KMS-11 (cell line): Measurements from ENCODE around the gene VTCN1.

ENCODE experiments used
- H2AFZ ChIP-seq: fragments of 200-600 bp; sonication (generic); 2 replicates; pipeline ENCODE4 v1.6.1; 2016; ENCODE audit warnings: antibody characterized with exemption, mixed run types, low read depth
- H3K27ac ChIP-seq: fragments of 200-600 bp; sonication (generic); 2 replicates; pipeline ENCODE4 v1.6.1; 2016; ENCODE audit warnings: mild to moderate bottlenecking, mixed run types
- H3K27me3 ChIP-seq: fragments of 200-600 bp; sonication (generic); 2 replicates; pipeline ENCODE4 v1.6.1; 2017; ENCODE audit warnings: mild to moderate bottlenecking, low read depth, mixed run types, moderate library complexity; ENCODE audit not compliant: insufficient read depth
- H3K36me3 ChIP-seq: fragments of 200-600 bp; sonication (generic); 2 replicates; pipeline ENCODE4 v1.6.1; 2017; ENCODE audit warnings: mild to moderate bottlenecking, mixed run types; ENCODE audit not compliant: insufficient read depth
- H3K4me1 ChIP-seq: fragments of 200-600 bp; sonication (generic); 2 replicates; pipeline ENCODE4 v1.6.1; 2016; ENCODE audit warnings: mild to moderate bottlenecking, low read depth, mixed run types; ENCODE audit not compliant: poor library complexity, severe bottlenecking
- H3K4me2 ChIP-seq: fragments of 200-600 bp; sonication (generic); 2 replicates; pipeline ENCODE4 v1.7.0; 2016; ENCODE audit warnings: mild to moderate bottlenecking, mixed run types
- H3K4me3 ChIP-seq: fragments of 200-600 bp; sonication (generic); IDR thresholded peaks from 2 replicates; pipeline ENCODE4 v1.6.1; 2017; ENCODE audit warnings: low read depth, low read length, mixed read lengths; ENCODE audit not compliant: insufficient read depth
- H3K79me2 ChIP-seq: fragments of 200-600 bp; sonication (generic); 2 replicates; pipeline ENCODE4 v1.6.1; 2016; ENCODE audit warnings: low read depth, mixed run types; ENCODE audit not compliant: insufficient read depth
- H3K9ac ChIP-seq: fragments of 200-600 bp; sonication (generic); 2 replicates; pipeline ENCODE4 v1.6.1; 2016; ENCODE audit warnings: mild to moderate bottlenecking, mixed run types
- H4K20me1 ChIP-seq: fragments of 200-600 bp; sonication (generic); 2 replicates; pipeline ENCODE4 v1.6.1; 2016; ENCODE audit warnings: mild to moderate bottlenecking, mixed run types; ENCODE audit not compliant: insufficient read depth
- CTCF ChIP-seq: fragments of 200-600 bp; sonication (generic); conservative IDR thresholded peaks from 2 replicates; pipeline ENCODE4 v1.6.1; 2017; ENCODE audit warnings: low read depth, mild to moderate bottlenecking, antibody characterized with exemption, low read length, moderate library complexity, mixed read lengths

Gene VTCN1

DNA sequence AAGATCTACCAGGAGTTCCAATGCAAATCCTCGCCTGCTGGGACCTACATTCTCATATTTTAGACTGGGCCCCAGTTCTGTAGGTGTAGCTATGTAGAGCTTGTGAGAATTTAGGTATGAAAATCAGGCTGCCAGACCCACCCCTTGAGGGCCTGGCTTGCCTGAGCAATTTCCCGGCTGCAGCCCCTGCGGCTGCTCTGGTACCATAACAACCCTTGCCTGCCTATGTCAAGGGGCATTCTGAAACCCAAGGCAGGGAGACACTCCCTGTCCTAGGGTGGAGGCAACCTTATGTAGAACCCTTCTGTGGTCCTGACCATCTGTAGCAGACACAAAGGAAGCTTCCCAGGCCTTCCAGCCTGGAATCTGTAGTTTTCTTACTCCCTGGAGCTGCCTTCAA is 28.4 kb downstream of the VTCN1 start:
- Histone ChIP-seq H3K36me3 (no peaks in the 10 kb centered on the region), H4K20me1 (no peaks in the 10 kb centered on the region), H3K4me1 (no peaks in the 10 kb centered on the region), H3K27me3 (no peaks in the 10 kb centered on the region), H3K9ac (no peak overlapping the region), H3K4me3 (no peak overlapping the region), H3K27ac (no peak overlapping the region), H2AFZ (no peak overlapping the region), H3K4me2 (no peak overlapping the region), H3K79me2 (no peaks in the 10 kb centered on the region)
- no peak for TF ChIP-seq CTCF

- no peak overlapping the region for H2AFZ ChIP-seq
- no peak for TF ChIP-seq CTCF
- H3K4me2 ChIP-seq = no peak overlapping the region
- H3K27me3 ChIP-seq = no peaks in the 10 kb centered on the region
- no peak overlapping the region for H3K9ac ChIP-seq
- no peak overlapping the region for H3K27ac ChIP-seq
- H3K4me1 ChIP-seq = no peaks in the 10 kb centered on the region
- no peaks in the 10 kb centered on the region for H4K20me1 ChIP-seq
- H3K36me3 ChIP-seq = no peaks in the 10 kb centered on the region
- no peak overlapping the region for H3K4me3 ChIP-seq
- no peaks in the 10 kb centered on the region for H3K79me2 ChIP-seq
Observed at GRCh38 chr1:117181630-117182041, 29.1 kb downstream of the VTCN1 start.

DNA sequence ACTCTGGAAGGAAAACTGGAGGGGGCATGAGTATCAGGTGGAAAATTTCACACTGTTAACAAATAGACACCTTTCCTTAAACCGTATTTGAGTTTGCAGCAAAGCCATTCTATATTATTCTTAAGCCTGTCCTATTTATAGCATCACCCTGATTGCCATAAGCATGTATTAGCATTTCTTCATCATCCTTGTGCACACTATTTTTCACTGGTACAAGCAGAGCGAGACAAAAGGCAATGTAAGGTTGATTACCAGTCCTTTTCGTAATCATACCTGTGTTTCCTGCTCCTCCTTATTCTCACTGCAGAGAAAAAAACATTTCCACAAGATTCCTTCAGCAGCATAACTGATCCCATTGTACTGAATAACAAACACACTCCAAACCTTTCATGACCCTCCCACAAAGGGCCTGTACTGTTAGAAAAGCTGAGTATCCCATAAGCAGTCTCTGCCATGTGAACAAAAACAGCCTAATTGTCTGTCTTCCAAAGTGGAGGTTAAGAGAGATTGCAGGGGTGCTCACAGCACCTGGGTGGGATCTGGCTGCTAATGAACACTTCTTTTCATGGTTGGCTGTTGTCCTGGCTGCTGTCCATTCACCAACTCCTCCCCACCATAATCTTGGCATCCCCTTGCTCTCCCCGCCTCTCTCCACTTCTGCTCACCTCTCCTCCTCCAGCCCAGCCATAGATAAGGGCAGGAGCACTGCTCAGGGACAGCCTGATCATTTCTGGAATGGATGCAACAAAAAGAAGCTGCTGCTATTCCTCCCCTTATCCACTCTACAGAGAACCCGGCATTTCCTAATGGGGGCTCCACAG is 30.4 kb downstream of the VTCN1 start:
- TF ChIP-seq CTCF = no peak
- H3K27me3 ChIP-seq = no peaks in the 10 kb centered on the region
- H4K20me1 ChIP-seq = no peaks in the 10 kb centered on the region
- H3K79me2 ChIP-seq = no peaks in the 10 kb centered on the region
- no peaks in the 10 kb centered on the region for H3K4me1 ChIP-seq
- no peak overlapping the region for H2AFZ ChIP-seq
- no peaks in the 10 kb centered on the region for H3K36me3 ChIP-seq
- H3K27ac ChIP-seq = no peak overlapping the region
- H3K4me2 ChIP-seq = no peak overlapping the region
- no peak overlapping the region for H3K4me3 ChIP-seq
- H3K9ac ChIP-seq = no peak overlapping the region

DNA sequence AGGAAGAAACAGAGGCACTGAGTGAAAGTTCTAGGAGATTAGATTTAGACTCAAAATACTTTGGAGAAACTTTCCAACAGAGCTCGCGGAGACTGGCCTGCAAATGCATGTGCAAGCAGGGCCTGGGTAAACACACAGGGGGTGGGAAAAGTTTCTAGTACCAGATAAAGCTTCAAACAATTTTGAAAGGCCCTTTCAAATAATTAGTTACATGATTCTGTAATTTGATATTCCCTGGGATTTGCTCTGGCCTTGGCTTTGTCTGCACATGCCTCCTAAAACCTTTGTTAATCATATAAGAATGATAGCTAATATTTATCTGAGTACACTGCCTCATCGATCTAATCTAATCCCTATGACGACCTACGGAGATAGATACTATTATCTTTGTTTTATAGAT is 31.3 kb downstream of the VTCN1 start:
- Histone ChIP-seq H2AFZ (no peak overlapping the region), H3K9ac (no peak overlapping the region), H3K27me3 (no peaks in the 10 kb centered on the region), H3K4me3 (no peak overlapping the region), H3K27ac (no peak overlapping the region), H3K4me1 (no peaks in the 10 kb centered on the region), H3K79me2 (no peaks in the 10 kb centered on the region), H4K20me1 (no peaks in the 10 kb centered on the region), H3K4me2 (no peak overlapping the region), H3K36me3 (no peaks in the 10 kb centered on the region)
- no peak for TF ChIP-seq CTCF
